Skin epidermis (tissue), 12 donors: ENCODE measurements around the gene CMSS1.

Experiments used
- H3K27ac ChIP-seq, 21 experiments: fragments of 200-600 bp; sonication (generic) in 11 of 21; one replicate each; pipeline ENCODE4 v1.5.0; 2020; ENCODE audit warnings: mild to moderate bottlenecking in 3 of 21, inconsistent platforms in 2 of 21, moderate library complexity in 2 of 21
- H3K4me3 ChIP-seq, 7 experiments: fragments of 200-600 bp; sonication (generic) in 2 of 7; one replicate each; pipeline ENCODE4 v1.5.0; 2020; ENCODE audit warnings: inconsistent platforms in 2 of 7, mild to moderate bottlenecking in 2 of 7, moderate library complexity in 1 of 7

The CMSS1 gene

DNA sequence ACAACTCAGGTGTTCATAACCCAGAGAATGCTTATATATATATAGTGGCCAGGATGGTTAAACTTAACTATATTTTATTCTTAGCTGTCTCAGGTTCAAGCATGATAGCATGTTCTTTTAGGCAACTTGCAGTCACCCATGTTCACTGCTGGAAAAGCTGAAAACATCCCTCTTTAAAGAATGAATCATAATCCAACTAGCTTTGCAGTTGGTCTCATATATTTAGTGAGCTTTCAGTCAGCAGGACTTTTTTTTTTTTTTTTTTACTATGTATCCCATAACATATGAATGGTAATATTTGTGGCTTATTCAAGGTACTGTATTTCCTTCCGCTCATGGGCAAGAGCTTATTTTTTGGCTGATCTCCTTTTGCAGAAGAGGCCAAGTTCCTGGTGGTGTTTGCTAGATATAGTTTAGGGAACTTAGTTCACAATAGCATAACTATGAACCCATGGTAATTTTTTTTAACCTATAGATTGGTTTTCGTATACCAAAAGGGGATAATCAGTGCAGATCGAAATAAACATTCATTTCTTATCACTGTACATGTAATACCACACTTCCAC is 77.6 kb downstream of the CMSS1 start:
- H3K27ac ChIP-seq: peak overlapping the region in 7 of 21 experiments; percentile 32 to 70 (median 47)
- H3K4me3 ChIP-seq: no peak overlapping the region

DNA sequence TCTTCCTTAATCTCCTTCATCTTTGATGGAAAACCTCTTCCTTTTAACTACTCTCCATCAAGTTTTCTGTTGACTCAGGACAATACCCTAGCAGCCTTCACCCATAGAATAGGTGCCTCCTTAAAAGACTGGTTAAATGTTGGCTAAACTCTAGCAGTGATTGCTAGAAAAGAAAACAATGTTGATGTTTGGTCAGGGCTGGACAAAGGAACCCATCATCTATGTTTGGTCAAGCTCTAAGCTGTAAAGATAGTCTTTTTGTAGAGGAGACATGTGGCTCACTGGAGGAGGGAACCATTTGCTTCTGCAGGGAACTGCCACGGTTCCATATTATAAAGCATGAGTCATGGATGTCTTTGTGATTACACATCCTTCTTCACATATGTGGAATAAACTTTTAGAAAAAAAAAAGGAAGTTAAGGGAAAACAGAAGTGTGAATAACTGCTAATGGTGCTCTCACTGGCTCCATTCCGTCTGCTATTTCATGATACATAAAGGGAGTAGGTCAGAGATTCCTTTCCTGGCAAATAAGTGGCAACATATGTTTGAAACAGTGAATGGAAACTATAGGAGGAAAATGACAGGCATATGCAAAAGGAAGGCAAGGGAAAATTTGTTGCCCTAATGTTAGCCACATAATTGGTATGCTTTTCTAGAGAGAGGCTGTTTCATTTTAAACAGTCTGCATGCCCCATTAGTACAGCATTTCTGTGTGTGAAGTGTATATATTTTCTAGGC is 78.2 kb downstream of the CMSS1 start:
- H3K27ac ChIP-seq: peak overlapping the region in 9 of 21 experiments; percentile 13 to 71 (median 47)

DNA sequence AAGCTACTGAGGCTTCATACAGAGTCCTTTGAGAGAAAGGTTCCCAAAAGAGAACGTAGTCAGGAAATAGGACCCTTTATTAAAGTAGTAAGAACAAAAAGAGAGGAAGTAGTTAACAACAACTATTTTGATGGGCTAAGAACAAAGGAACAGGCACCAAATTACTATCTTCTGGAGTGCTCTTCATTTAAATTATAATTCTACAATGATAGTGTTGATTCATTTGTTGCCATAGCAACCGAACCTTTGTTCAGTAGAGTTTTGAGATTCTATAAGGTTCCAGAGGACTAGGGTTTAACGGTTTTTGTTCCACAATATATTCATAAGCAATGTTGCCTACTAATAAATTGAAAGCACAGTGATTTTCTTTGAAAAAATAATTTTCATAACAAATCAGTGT is 78.8 kb downstream of the CMSS1 start:
- H3K27ac ChIP-seq: peak overlapping the region in 9 of 21 experiments; percentile 13 to 71 (median 47)

More for the DNA sequence above, 78.2 kb downstream of the CMSS1 start:
- H3K4me3 ChIP-seq: no peak overlapping the region

DNA sequence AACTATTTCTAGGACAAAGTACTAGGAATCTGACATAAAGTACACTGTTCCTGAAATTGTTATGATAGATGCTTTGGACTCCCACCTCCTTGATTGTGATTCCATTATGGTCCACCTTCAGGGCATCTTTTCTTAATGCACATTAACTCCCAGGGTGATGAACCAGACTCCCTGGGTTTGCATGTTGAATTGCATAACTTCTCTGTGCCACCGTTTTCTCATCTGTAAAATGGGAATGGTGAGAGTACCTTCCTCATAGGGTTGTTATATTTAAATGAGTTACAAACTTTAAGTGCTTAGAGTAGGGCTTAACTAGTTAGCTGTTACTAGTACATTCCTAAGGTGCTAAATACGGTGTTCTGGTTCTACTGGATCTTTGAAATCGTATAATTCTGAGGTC is 81.9 kb downstream of the CMSS1 start:
- Histone ChIP-seq H3K4me3 (no peak overlapping the region), H3K27ac (no peak overlapping the region)

More for the DNA sequence above, 78.8 kb downstream of the CMSS1 start:
- H3K4me3 ChIP-seq: no peak overlapping the region

DNA sequence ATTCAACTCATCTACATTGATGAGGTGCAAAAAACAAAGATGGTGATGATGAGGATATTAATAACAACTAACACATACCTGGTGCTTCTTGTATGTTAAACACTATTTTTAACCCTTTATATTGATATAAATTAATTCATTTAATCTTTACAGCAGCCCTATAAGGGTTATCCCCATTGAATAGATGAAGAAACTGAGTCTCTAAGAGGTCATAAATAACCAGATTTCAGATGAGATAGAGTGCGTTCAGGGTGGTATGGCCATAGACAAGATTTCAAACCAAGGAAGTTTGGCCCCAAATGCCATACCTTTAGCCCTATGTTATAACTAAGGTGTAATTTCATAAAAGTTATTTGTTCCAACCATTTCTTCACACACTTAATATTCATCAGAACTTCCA is 82.6 kb downstream of the CMSS1 start:
- no peak overlapping the region for H3K4me3 ChIP-seq
- H3K27ac ChIP-seq: peak overlapping the region in 11 of 21 experiments; percentile 41 to 79 (median 61)

DNA sequence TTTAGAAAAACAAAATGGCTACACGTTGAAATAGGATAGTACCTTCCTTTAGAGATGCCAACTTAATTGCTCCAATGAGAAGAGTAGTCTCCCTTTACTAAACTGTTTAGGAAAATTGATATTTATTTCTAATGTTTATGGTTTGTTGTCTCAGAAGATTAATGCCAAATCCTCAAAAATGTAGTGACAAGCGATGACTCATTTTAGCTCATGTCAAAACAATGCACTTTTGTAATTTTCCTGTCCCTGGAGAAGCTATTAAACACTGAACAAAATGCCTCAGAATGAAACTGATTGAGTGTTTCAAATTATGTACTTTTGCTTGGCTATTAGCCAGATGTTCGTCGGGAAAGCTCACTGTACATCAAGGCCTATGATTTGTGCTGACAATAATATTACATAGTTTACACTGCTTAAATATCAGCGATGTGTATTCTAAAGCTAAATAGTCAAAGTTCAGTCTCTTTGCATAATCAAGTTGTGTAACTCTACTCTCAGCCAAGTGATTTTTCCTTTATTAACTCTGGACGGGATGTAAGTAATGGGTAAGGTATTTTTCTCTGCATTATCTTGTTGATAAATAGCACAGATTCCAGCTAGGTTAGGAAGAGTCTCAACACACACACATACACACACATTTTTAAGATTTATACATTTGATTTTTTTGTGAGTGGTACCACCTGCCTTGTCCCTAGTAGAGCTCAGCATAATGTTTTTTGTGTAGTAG is 83.7 kb downstream of the CMSS1 start:
- Histone ChIP-seq H3K4me3 (no peak overlapping the region), H3K27ac (peak overlapping the region in 16 of 21 experiments; percentile 2 to 79 (median 58))

DNA sequence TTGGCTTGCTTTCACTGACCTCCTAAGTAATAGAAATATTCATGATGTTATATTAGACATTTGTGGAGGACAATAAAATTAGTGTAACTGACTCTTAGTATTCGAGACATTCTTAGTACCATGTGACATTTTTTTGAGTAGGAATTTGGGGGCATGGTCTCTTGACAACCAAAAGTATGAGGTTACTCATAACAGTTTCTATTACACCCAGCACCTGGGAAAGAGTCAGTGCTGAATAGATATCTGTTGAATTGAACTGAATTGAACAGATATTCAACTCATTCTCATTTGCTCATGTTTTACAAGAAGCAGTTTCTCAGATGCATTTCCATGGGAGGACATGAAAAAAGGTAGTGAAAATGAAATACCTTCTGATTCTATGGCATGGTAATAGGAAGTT is 84.4 kb downstream of the CMSS1 start:
- Histone ChIP-seq H3K27ac (peak overlapping the region in 9 of 21 experiments; percentile 45 to 70 (median 61)), H3K4me3 (no peak overlapping the region)

DNA sequence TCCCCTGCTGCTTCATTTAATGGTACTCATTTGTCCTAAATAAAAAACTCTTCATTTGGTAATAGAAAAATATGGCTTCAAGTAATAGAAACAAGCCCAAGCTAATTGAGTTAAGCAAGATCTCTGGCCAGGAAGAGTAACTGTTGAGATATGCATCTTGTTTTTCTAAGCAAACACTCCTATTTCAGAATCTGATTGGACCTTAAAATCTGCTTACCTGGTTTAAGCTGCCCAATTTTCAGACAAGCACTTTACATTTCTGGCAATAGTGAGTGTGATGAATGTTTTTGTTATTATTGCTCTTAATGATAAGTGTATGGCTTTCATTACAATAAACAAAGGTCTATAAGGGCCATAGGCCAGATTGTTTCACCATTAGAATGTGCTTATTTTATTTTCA is 86.2 kb downstream of the CMSS1 start:
- no peak overlapping the region for H3K4me3 ChIP-seq
- H3K27ac ChIP-seq: peak overlapping the region in 3 of 21 experiments; percentile 9 to 31 (median 20)

DNA sequence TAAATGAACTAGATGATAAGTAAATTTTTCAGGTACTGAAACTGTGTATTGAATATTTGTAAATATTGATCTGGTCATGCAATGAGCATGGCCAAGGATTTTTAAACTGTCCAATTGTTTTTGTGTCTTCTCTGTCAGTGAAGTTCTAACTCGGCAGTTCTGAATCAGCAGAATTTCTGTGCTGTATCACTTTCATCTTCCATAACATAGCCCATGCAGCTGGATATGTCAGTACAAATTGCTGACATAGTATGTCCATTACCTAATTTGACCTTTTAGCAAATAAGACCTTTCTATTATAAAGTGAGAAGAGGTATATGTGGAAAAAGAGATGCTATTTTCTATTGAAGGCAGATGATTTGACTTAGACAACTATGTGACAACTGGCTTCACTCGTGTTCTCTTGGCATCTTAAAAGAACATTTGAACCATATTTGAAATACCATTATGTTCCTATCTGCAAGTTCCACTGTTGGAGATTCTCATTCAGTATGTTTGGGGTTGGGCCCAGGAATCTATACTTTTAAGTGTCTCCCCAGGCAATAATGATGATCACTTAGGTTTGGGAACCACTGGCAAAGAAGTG is 90.4 kb downstream of the CMSS1 start:
- no peak overlapping the region for H3K27ac ChIP-seq
- no peak overlapping the region for H3K4me3 ChIP-seq

DNA sequence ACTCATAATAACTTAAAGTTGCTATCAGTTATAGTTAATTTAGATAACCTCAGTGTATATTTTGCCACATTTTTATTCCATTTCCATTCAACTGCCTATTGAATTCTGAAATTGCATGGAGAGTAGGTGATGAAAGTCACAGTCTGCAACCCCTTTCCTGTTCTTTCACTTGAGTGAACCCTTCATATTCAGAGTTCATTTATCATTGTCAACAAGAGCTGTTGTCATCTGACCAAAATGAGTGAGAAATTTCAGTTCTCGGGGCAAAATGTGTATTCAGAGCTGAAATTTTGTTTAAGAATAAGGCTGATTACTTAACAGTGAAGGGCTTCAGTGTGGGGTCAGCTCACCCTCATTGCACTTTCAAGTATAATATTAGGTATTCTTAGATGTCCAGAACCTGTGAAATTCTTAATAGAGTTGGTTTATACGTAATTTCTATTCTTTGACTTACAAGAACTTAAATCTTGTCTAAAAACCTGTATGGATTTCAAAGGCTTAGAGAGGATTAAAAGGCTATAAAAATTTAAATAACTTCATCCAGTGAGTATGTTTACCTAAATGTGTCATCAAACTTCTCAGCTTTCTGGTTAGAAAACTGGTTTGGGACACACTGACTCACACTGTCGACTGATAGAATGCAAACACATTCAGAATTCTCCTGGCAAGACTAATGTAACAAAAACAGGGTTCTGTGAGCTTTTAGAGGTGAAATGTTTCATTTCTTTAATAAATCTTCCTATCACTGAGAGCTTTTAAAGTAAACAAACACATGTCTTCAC is 92.2 kb downstream of the CMSS1 start:
- H3K27ac ChIP-seq: peak overlapping the region in 4 of 21 experiments; percentile 6 to 44 (median 20)
- H3K4me3 ChIP-seq: no peak overlapping the region

DNA sequence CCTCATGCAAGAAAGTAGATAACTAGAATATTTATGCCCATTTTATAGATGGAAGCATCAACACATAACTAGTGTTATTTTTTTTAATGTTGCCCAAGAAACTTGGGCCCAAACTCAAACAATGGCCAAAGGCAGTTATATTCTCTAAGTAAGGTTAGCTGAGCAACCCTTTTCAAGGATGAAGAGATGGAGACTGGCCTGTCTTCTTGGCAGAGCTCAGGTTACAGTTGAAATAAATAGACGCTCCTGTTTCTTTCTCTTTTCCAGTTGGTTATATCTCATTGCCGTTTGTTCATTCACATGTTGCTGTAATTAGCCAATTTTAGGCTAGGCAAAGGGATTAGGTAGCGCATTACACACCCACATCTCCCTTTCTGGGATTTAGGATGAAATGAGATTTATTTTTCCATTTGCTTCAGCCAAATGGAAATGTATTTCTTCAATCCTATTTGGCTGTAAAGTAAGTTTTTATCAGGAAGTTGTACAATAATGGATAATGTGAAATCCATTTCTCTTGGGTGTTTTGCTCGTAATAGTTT is 93.2 kb downstream of the CMSS1 start:
- peak overlapping the region in 4 of 21 experiments; percentile 6 to 44 (median 20) for H3K27ac ChIP-seq

DNA sequence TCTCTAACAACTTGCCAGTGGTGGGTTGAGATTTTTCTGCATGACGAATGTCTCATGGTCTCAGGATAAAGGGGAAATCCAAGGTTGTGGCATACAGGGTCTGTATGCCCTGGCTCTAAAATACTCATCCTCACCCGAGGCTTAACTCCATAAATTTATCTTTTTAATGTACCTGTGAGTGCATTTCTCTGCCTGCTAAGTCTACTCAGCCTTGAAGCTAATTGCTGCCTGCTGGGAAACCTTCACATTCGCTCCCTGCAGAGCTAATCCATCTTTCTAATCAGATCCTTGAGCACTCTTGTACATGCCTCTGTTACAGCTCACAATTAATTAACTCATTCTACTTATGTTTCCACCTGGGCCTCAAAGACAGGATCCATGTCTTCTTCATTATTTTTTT is 93.8 kb downstream of the CMSS1 start:
- H3K4me3 ChIP-seq: no peak overlapping the region
- H3K27ac ChIP-seq: no peak overlapping the region

More for the DNA sequence above, 93.2 kb downstream of the CMSS1 start:
- H3K4me3 ChIP-seq: no peak overlapping the region

DNA sequence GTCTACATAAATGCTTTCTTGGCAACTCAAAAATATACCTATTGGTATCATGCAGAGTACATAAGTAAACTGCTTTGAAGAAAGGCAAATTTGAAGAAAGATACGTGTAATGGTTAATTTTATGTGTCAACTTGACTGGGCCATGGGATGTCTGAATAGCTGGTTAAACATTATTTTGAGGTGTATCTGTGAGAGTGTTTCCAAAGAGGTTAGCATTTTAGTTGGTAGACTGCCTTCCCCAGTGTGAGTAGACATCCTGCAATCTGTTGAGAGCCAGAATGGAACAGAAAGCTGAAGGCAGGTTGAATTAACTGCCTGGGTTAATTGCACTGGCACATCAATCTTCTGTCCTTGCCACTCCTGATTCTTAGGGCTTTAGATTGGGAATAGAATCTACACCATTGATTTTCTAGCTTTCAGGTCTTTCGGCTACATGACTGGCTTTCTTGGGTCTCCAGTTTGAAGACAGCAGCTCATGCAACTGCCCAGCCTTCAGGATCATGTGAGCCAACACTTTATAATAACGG is 98.3 kb downstream of the CMSS1 start:
- Histone ChIP-seq H3K4me3 (no peak overlapping the region), H3K27ac (no peak overlapping the region)

DNA sequence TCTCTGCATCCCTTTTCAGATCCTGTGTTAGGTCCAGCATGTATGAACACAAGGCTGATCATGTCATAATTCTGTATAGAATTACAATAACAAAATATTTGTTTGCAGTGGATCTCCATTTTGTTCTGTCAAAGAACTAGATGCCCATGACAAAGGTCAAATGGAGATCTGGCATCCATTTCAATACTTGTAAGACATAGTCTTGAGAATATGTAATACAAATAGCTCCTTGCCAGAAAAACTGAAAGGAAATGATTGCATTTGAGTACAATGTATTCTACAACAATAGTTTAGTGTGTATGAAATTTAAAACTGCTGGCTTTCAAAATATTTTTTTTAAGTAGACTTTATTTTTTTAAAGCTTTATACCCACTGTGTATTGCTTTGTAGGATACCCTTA is 101.1 kb downstream of the CMSS1 start:
- no peak overlapping the region for H3K4me3 ChIP-seq
- H3K27ac ChIP-seq: no peak overlapping the region

DNA sequence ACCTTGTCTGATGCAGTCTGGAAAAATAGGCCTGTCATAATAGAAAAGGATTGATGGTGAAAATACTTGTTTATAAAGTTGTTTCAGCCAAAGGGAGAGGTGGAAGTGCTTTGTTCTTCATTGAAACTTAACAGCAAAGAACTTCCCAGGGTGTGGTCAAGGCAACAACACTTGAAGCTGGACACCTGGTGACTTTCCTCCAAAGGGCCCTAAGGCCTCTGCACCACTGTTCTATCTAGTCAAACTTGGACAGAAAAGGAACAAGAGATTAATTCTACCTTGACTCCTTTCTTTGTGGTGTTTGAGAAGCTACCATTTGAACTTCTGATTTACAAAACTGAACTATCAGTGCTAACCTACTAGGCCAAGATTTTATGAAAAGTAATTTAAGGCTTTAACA is 102.0 kb downstream of the CMSS1 start:
- peak overlapping the region in 11 of 21 experiments; percentile 6 to 83 (median 35) for H3K27ac ChIP-seq

DNA sequence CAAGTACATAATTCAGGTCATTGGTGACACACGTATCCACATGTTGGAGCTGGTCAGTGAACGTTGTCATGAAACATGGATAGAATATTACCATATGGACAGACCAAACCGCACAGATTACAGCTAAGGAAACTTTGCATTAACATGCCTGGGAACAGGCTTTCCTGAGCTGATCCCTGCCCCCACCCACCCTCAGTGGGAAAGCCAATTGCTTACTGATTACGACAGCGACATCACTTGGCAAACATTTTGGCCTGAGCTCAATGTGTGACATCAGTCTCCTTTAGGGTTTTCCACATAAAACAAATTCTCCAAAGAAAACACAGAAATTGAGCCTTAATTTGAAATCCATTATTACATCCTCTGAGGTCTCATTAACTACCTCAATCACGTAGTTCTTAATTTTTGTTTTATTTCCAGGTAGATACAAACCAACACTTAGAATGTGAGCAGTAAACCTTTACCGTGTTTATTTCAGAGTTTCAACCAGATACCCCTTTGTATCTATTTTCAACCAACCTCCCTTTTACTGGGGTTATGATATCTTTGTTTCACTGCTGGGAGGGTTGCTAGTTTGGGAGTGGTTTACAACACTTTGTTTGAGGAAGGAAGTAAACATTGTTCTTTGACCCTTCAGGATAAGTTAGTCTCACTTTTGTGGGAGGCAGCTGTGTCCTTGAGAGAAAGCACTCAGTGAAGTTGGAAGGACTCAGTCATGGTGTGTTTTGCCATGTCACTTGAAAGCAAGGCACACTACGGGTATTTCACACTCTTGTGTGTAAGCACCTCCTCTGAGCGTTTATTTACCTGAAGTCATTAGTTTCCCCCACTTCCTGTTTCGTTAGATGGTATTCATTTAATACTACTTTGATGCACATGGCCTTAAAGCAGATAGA is 103.1 kb downstream of the CMSS1 start:
- Histone ChIP-seq H3K27ac (peak overlapping the region in 19 of 21 experiments; percentile 2 to 83 (median 29)), H3K4me3 (no peak overlapping the region)

More for the DNA sequence above, 102.0 kb downstream of the CMSS1 start:
- H3K4me3 ChIP-seq: no peak overlapping the region

DNA sequence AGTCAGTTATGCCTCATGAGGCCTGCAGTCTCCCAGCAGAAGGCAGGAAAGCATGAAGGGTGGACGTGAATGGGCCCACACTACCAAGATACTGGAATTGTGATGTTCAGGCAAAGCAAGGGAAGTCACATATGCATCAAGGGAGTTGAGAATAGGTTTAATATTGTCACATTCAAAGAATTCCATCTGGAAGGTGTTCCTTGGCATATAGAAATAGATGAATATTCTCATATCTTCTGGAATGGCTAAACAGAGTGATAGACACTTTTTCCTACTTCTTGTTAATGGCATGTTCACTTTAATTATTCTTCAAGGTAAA is 103.7 kb downstream of the CMSS1 start:
- peak overlapping the region in 17 of 21 experiments; percentile 7 to 83 (median 52) for H3K27ac ChIP-seq

DNA sequence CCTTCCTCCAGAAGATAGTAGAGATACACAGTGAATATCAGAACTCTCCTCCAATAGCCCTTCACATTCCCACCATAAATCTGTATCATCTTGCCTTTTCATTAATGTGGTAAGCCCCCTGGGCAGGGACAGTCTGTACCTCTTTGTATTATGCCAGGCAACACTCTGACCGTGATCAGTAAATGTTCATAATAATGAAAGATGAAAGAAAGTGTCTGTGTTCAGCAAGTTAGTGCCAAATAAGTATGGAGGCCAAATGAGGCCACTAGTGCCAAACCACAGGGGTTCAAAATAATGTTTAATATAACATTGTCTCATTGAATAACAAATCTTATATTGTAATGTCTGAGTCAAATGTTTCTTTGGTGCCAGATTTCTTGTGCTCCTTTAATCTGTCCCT is 104.3 kb downstream of the CMSS1 start:
- H3K4me3 ChIP-seq: no peak overlapping the region
- peak overlapping the region in 4 of 21 experiments; percentile 25 to 83 (median 64) for H3K27ac ChIP-seq

More for the DNA sequence above, 103.7 kb downstream of the CMSS1 start:
- H3K4me3 ChIP-seq: no peak overlapping the region
